GM12878 (cell line): Measurements from ENCODE around the gene SLC22A4. TPM values are rescaled to one million over a fixed set of nuclear protein-coding genes. Genes with fewer than 3 reads are reported as not detected.
A peak's percentile ranks its signal among the peaks of the same experiment; 100 is the strongest.

Experiments used
- BCL11A ChIP-seq: IDR thresholded peaks from 2 replicates; pipeline ENCODE4 v1.6.1; 2011; ENCODE audit warnings: low read depth, low read length
- BHLHE40 ChIP-seq, 2 experiments: fragments of 450-650 bp in 1 of 2; IDR thresholded peaks; 2 replicates each; pipeline ENCODE4 v1.6.1; 2011 to 2017; ENCODE audit warnings: low read depth in 2 of 2, borderline replicate concordance in 1 of 2, improper control_type of control experiment in 1 of 2, low read length in 1 of 2, mild to moderate bottlenecking in 1 of 2
- BRCA1 ChIP-seq: IDR thresholded peaks from 2 replicates; pipeline ENCODE4 v1.6.1; 2011; ENCODE audit warnings: low read depth, low read length, improper control_type of control experiment
- EED ChIP-seq: sonication (generic); IDR thresholded peaks from 2 replicates; pipeline ENCODE4 v1.6.1; 2016; ENCODE audit warnings: antibody characterized with exemption, low read depth
- NRF1 ChIP-seq: conservative IDR thresholded peaks from 2 replicates; pipeline ENCODE4 v1.6.1; 2011; ENCODE audit warnings: mild to moderate bottlenecking, low read depth, low read length, improper control_type of control experiment
- RAD51 ChIP-seq: fragments of 450-650 bp; IDR thresholded peaks from 2 replicates; pipeline ENCODE4 v1.6.1; 2016; ENCODE audit warnings: moderate library complexity, mild to moderate bottlenecking, inconsistent platforms
- RBBP5 ChIP-seq: fragments of 200-600 bp; sonication (generic); conservative IDR thresholded peaks from 2 replicates; pipeline ENCODE4 v1.6.1; 2016
- TARDBP ChIP-seq: IDR thresholded peaks from 2 replicates; pipeline ENCODE4 v1.6.1; 2016; ENCODE audit warnings: borderline replicate concordance
- TBL1XR1 ChIP-seq: IDR thresholded peaks from 2 replicates; pipeline ENCODE4 v1.6.1; 2012; ENCODE audit warnings: low read depth, low read length, improper control_type of control experiment
- YBX1 ChIP-seq: fragments of 450-650 bp; IDR thresholded peaks from 2 replicates; pipeline ENCODE4 v1.6.1; 2016; ENCODE audit warnings: antibody characterized with exemption
- polyA plus RNA-seq, 11 experiments: library from polyadenylated mRNA; depleted of rRNA in 4 of 11; unstranded in 6 of 11; stranded (reverse) in 5 of 11; fragments of >200 nt; fragmentation: Nextera tagmentation in 4 of 11; fragmentation: Illumina TruSeq in 1 of 11; extraction: Ambion mirVana in 4 of 11; extraction: Trizol in 1 of 11; gene quantifications; 1 replicate in 1 of 11; 2 replicates in 10 of 11; pipeline versions ENCODE4 v1.2.1 to v1.2.3, GENCODE V29; 2011 to 2016; ENCODE audit warnings: inconsistent platforms in 2 of 11, missing spikeins in 2 of 11, low read depth in 1 of 11
- total RNA-seq, 4 experiments: library from RNA; depleted of rRNA in 3 of 4; stranded (reverse); fragments of >200 nt in 3 of 4; fragmentation: Illumina TruSeq in 1 of 4; extraction: Trizol in 1 of 4; gene quantifications; 2 replicates each; pipeline versions ENCODE4 v1.2.1 to v1.2.3, GENCODE V29; 2013 to 2021
- TF ChIP-seq, protein P1 (sequence below): IDR thresholded peaks from 2 replicates; pipeline ENCODE4 v1.6.1; 2011; ENCODE audit warnings: low read depth, mild to moderate bottlenecking, low read length, moderate library complexity, borderline replicate concordance; ENCODE audit errors: extremely low read depth
- TF ChIP-seq, protein P2 (sequence below): fragments of 450-650 bp; IDR thresholded peaks from 2 replicates; pipeline ENCODE4 v1.6.1; 2017; ENCODE audit warnings: mild to moderate bottlenecking, moderate library complexity
- TF ChIP-seq, protein P3 (sequence below): fragments of 150-350 bp; IDR thresholded peaks from 2 replicates; pipeline ENCODE4 v1.6.1; 2014; ENCODE audit warnings: mild to moderate bottlenecking, low read depth, low read length
- TF ChIP-seq, protein P4 (sequence below): fragments of 450-650 bp; conservative IDR thresholded peaks from 2 replicates; pipeline ENCODE4 v1.6.1; 2017; ENCODE audit warnings: mild to moderate bottlenecking, moderate library complexity
- TF ChIP-seq, protein P5 (sequence below): fragments of 450-650 bp; IDR thresholded peaks from 2 replicates; pipeline ENCODE4 v1.6.1; 2017; ENCODE audit warnings: mild to moderate bottlenecking, moderate library complexity
- TF ChIP-seq, protein P6 (sequence below): fragments of 450-650 bp; IDR thresholded peaks from 2 replicates; pipeline ENCODE4 v1.6.1; 2016; ENCODE audit warnings: mild to moderate bottlenecking

The SLC22A4 gene
- total and polyA plus RNA-seq, 10 of the 15 experiments (the other 5 are each of a cell fraction or from before 2014, with no cell fraction given): 0.04 to 0.61 (median 0.10) TPM; not detected in 2

DNA sequence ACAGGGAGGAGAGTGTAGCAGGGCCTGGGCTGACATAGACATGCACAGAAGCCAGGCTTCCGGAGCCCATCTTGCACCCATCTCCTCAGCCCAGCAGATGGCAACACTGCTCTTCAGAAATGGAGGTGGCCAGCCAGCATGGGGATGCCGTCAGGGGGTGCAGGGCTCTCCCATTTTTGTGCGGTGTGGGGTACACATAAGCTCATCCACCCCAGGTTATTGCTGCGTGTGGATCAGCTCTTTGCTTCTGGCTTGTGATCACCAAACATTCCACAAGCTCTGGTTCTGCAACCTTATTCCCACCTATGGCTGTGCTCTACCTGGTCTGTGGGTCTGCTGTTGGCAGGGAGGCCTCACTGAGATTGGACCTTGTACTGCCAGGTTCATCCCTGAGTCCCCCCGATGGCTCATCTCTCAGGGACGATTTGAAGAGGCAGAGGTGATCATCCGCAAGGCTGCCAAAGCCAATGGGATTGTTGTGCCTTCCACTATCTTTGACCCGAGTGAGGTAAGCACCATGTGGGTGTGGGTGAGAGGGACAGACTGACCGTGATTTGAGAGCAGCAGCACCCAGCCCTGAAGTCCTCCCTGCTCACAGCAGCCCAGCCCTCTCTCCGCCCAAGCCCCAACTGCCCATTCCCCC is 92.6 kb downstream of the SLC22A4 start (continued):
- TF ChIP-seq TARDBP (no peak), EED (no peak), RAD51 (no peak), YBX1 (no peak), RBBP5 (no peak), BHLHE40 (IDR thresholded peaks at IDR 0.05; ENCODE audit: borderline replicate concordance in 1 of 2, low read depth in 2 of 2, low read length in 1 of 2) (peak; percentile 6 to 63; a peak in 2 of 4 replicates), TBL1XR1 (no peak), BRCA1 (no peak), BCL11A (no peak), NRF1 (no peak)
- TF ChIP-seq, protein P1, sequence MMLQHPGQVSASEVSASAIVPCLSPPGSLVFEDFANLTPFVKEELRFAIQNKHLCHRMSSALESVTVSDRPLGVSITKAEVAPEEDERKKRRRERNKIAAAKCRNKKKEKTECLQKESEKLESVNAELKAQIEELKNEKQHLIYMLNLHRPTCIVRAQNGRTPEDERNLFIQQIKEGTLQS: no peak
- TF ChIP-seq, protein P2, sequence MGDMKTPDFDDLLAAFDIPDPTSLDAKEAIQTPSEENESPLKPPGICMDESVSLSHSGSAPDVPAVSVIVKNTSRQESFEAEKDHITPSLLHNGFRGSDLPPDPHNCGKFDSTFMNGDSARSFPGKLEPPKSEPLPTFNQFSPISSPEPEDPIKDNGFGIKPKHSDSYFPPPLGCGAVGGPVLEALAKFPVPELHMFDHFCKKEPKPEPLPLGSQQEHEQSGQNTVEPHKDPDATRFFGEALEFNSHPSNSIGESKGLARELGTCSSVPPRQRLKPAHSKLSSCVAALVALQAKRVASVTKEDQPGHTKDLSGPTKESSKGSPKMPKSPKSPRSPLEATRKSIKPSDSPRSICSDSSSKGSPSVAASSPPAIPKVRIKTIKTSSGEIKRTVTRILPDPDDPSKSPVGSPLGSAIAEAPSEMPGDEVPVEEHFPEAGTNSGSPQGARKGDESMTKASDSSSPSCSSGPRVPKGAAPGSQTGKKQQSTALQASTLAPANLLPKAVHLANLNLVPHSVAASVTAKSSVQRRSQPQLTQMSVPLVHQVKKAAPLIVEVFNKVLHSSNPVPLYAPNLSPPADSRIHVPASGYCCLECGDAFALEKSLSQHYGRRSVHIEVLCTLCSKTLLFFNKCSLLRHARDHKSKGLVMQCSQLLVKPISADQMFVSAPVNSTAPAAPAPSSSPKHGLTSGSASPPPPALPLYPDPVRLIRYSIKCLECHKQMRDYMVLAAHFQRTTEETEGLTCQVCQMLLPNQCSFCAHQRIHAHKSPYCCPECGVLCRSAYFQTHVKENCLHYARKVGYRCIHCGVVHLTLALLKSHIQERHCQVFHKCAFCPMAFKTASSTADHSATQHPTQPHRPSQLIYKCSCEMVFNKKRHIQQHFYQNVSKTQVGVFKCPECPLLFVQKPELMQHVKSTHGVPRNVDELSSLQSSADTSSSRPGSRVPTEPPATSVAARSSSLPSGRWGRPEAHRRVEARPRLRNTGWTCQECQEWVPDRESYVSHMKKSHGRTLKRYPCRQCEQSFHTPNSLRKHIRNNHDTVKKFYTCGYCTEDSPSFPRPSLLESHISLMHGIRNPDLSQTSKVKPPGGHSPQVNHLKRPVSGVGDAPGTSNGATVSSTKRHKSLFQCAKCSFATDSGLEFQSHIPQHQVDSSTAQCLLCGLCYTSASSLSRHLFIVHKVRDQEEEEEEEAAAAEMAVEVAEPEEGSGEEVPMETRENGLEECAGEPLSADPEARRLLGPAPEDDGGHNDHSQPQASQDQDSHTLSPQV: 0 out of 2 replicates have a peak, but pooled peaks have one; percentile 47
- TF ChIP-seq, protein P3, sequence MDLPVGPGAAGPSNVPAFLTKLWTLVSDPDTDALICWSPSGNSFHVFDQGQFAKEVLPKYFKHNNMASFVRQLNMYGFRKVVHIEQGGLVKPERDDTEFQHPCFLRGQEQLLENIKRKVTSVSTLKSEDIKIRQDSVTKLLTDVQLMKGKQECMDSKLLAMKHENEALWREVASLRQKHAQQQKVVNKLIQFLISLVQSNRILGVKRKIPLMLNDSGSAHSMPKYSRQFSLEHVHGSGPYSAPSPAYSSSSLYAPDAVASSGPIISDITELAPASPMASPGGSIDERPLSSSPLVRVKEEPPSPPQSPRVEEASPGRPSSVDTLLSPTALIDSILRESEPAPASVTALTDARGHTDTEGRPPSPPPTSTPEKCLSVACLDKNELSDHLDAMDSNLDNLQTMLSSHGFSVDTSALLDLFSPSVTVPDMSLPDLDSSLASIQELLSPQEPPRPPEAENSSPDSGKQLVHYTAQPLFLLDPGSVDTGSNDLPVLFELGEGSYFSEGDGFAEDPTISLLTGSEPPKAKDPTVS: no peak
- TF ChIP-seq, protein P4, sequence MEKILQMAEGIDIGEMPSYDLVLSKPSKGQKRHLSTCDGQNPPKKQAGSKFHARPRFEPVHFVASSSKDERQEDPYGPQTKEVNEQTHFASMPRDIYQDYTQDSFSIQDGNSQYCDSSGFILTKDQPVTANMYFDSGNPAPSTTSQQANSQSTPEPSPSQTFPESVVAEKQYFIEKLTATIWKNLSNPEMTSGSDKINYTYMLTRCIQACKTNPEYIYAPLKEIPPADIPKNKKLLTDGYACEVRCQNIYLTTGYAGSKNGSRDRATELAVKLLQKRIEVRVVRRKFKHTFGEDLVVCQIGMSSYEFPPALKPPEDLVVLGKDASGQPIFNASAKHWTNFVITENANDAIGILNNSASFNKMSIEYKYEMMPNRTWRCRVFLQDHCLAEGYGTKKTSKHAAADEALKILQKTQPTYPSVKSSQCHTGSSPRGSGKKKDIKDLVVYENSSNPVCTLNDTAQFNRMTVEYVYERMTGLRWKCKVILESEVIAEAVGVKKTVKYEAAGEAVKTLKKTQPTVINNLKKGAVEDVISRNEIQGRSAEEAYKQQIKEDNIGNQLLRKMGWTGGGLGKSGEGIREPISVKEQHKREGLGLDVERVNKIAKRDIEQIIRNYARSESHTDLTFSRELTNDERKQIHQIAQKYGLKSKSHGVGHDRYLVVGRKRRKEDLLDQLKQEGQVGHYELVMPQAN: no peak
- TF ChIP-seq, protein P5, sequence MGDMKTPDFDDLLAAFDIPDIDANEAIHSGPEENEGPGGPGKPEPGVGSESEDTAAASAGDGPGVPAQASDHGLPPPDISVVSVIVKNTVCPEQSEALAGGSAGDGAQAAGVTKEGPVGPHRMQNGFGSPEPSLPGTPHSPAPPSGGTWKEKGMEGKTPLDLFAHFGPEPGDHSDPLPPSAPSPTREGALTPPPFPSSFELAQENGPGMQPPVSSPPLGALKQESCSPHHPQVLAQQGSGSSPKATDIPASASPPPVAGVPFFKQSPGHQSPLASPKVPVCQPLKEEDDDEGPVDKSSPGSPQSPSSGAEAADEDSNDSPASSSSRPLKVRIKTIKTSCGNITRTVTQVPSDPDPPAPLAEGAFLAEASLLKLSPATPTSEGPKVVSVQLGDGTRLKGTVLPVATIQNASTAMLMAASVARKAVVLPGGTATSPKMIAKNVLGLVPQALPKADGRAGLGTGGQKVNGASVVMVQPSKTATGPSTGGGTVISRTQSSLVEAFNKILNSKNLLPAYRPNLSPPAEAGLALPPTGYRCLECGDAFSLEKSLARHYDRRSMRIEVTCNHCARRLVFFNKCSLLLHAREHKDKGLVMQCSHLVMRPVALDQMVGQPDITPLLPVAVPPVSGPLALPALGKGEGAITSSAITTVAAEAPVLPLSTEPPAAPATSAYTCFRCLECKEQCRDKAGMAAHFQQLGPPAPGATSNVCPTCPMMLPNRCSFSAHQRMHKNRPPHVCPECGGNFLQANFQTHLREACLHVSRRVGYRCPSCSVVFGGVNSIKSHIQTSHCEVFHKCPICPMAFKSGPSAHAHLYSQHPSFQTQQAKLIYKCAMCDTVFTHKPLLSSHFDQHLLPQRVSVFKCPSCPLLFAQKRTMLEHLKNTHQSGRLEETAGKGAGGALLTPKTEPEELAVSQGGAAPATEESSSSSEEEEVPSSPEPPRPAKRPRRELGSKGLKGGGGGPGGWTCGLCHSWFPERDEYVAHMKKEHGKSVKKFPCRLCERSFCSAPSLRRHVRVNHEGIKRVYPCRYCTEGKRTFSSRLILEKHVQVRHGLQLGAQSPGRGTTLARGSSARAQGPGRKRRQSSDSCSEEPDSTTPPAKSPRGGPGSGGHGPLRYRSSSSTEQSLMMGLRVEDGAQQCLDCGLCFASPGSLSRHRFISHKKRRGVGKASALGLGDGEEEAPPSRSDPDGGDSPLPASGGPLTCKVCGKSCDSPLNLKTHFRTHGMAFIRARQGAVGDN: peak; percentile 56; the same call in 1 of the 2 replicates
- TF ChIP-seq, protein P6, sequence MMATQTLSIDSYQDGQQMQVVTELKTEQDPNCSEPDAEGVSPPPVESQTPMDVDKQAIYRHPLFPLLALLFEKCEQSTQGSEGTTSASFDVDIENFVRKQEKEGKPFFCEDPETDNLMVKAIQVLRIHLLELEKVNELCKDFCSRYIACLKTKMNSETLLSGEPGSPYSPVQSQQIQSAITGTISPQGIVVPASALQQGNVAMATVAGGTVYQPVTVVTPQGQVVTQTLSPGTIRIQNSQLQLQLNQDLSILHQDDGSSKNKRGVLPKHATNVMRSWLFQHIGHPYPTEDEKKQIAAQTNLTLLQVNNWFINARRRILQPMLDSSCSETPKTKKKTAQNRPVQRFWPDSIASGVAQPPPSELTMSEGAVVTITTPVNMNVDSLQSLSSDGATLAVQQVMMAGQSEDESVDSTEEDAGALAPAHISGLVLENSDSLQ: no peak
